ENCODE data around the gene CUEDC2.

Gene CUEDC2

GRCh38 chr10:102409604-102410428 lies 22.6 kb downstream of the CUEDC2 start:
- DNase-seq (ENCODE audit: low read depth in 3 of 3) = no peak

- DNase-seq (ENCODE audit: low read depth in 3 of 3) = peak; percentile 67 to 80 (median 72)
Measured at GRCh38 chr10:102408728-102409603, 23.4 kb downstream of the CUEDC2 start.

- no peak for DNase-seq (ENCODE audit: low read depth in 3 of 3)
Measured at GRCh38 chr10:102408131-102408727, 24.1 kb downstream of the CUEDC2 start.

- DNase-seq (ENCODE audit: low read depth in 3 of 3) = no peak
Measured at GRCh38 chr10:102407425-102408130, 24.8 kb downstream of the CUEDC2 start.

- no peak for DNase-seq (ENCODE audit: low read depth in 3 of 3)
Measured at GRCh38 chr10:102406815-102407214, 25.6 kb downstream of the CUEDC2 start.

GRCh38 chr10:102405632-102406031 lies 26.7 kb downstream of the CUEDC2 start:
- DNase-seq (ENCODE audit: low read depth in 3 of 3) = no peak

- no peak for DNase-seq (ENCODE audit: low read depth in 3 of 3)
Measured at GRCh38 chr10:102405108-102405571, 27.2 kb downstream of the CUEDC2 start.

- no peak for DNase-seq (ENCODE audit: low read depth in 3 of 3)
Measured at GRCh38 chr10:102404361-102405107, 27.8 kb downstream of the CUEDC2 start.

GRCh38 chr10:102403115-102403514 lies 29.3 kb downstream of the CUEDC2 start:
- DNase-seq (ENCODE audit: low read depth in 3 of 3) = no peak

- DNase-seq (ENCODE audit: low read depth in 3 of 3) = no peak
Measured at GRCh38 chr10:102402512-102402896, 29.9 kb downstream of the CUEDC2 start.

- no peak for DNase-seq (ENCODE audit: low read depth in 3 of 3)
Measured at GRCh38 chr10:102401735-102402511, 30.5 kb downstream of the CUEDC2 start.

- no peak for DNase-seq (ENCODE audit: low read depth in 3 of 3)
Measured at GRCh38 chr10:102401342-102401654, 31.1 kb downstream of the CUEDC2 start.

GRCh38 chr10:102400598-102401341 lies 31.6 kb downstream of the CUEDC2 start:
- DNase-seq (ENCODE audit: low read depth in 3 of 3) = no peak

- DNase-seq (ENCODE audit: low read depth in 3 of 3) = no peak
Measured at GRCh38 chr10:102400076-102400475, 32.3 kb downstream of the CUEDC2 start.

GRCh38 chr10:102399217-102400021 lies 33.0 kb downstream of the CUEDC2 start:
- peak; percentile 67 to 75 (median 74) for DNase-seq (ENCODE audit: low read depth in 3 of 3)

GRCh38 chr10:102398172-102399020 lies 34.0 kb downstream of the CUEDC2 start:
- DNase-seq (ENCODE audit: low read depth in 3 of 3) = no peak
